Karpas-422 (cell line): Measurements from ENCODE around the gene LNPEP. TPM values are rescaled to one million over a fixed set of nuclear protein-coding genes. Genes with fewer than 3 reads are reported as not detected.

Source experiments
- DNase-seq: peaks from one replicate; pipeline ENCODE4 v3.0.0-alpha.2; 2015
- H2AFZ ChIP-seq: fragments of 200-600 bp; sonication (generic); 2 replicates; pipeline ENCODE4 v1.6.1; 2014; ENCODE audit warnings: antibody characterized with exemption, low read length, mixed read lengths
- H3K27ac ChIP-seq: fragments of 200-600 bp; sonication (generic); 2 replicates; pipeline ENCODE4 v1.5.1; 2014; ENCODE audit warnings: mild to moderate bottlenecking, low read length, moderate library complexity
- H3K27me3 ChIP-seq: fragments of 200-600 bp; sonication (generic); 2 replicates; pipeline ENCODE4 v1.6.1; 2014; ENCODE audit warnings: low read length, mixed read lengths
- H3K36me3 ChIP-seq: fragments of 200-600 bp; sonication (generic); 2 replicates; pipeline ENCODE4 v1.6.1; 2014; ENCODE audit warnings: low read length, mixed read lengths; ENCODE audit not compliant: insufficient read depth
- H3K4me1 ChIP-seq: fragments of 200-600 bp; sonication (generic); 2 replicates; pipeline ENCODE4 v1.6.1; 2014; ENCODE audit warnings: mild to moderate bottlenecking, low read length, mixed read lengths
- H3K4me2 ChIP-seq: fragments of 200-600 bp; sonication (generic); 2 replicates; pipeline ENCODE4 v1.6.1; 2014; ENCODE audit warnings: low read length, low read depth, mild to moderate bottlenecking; ENCODE audit not compliant: poor library complexity, severe bottlenecking
- H3K4me3 ChIP-seq: fragments of 200-600 bp; sonication (generic); 2 replicates; pipeline ENCODE4 v1.5.1; 2014; ENCODE audit warnings: mild to moderate bottlenecking, antibody characterized with exemption, low read length, mixed read lengths
- H3K79me2 ChIP-seq: fragments of 200-600 bp; sonication (generic); 2 replicates; pipeline ENCODE4 v1.6.1; 2014; ENCODE audit warnings: mild to moderate bottlenecking, low read length, mixed read lengths
- H3K9ac ChIP-seq: fragments of 200-600 bp; sonication (generic); 2 replicates; pipeline ENCODE4 v1.6.0; 2014; ENCODE audit warnings: low read length
- H3K9me2 ChIP-seq: fragments of 200-600 bp; sonication (generic), shearing (Covaris generic); replicated peaks from 2 replicates; pipeline ENCODE4 v1.6.0; 2014; ENCODE audit warnings: mild to moderate bottlenecking, low read length, moderate library complexity; ENCODE audit not compliant: insufficient read depth
- H3K9me3 ChIP-seq: fragments of 300-700, 200-600 bp; sonication (generic); 2 replicates; pipeline ENCODE4 v1.6.1; 2014; ENCODE audit warnings: low read length, mixed read lengths
- H4K20me1 ChIP-seq: fragments of 200-600 bp; sonication (generic); 2 replicates; pipeline ENCODE4 v1.6.1; 2014; ENCODE audit warnings: mild to moderate bottlenecking, antibody characterized with exemption, low read length, low read depth; ENCODE audit not compliant: insufficient read depth
- total RNA-seq: library from RNA; depleted of rRNA; stranded (reverse); fragments of >200 nt; shearing (Covaris generic); gene quantifications from 2 replicates; pipeline ENCODE4 v1.2.3, GENCODE V29; 2014; ENCODE audit warnings: low replicate concordance

The LNPEP gene
- total RNA-seq, 1 experiment from 2014 or later: 92.3 TPM

GRCh38 chr5:96968614-96969013 lies 32.7 kb downstream of the LNPEP start:
- Histone ChIP-seq H2AFZ (no peak overlapping the region), H4K20me1 (no peaks in the 10 kb centered on the region), H3K4me1 (peaks cover 65% of the 10 kb centered on the region), H3K9me3 (no peaks in the 10 kb centered on the region), H3K9me2 (no peaks in the 10 kb centered on the region), H3K27me3 (no peaks in the 10 kb centered on the region), H3K4me3 (peak overlapping the region; percentile 12; the same call in 1 of the 2 replicates), H3K9ac (peak overlapping the region; percentile 31), H3K36me3 (no peaks in the 10 kb centered on the region), H3K4me2 (peak overlapping the region; percentile 49), H3K79me2 (peaks cover 97% of the 10 kb centered on the region), H3K27ac (peak overlapping the region; percentile 63)
- no peak for DNase-seq

GRCh38 chr5:96969366-96969765 lies 33.5 kb downstream of the LNPEP start:
- Histone ChIP-seq H3K27ac (peak overlapping the region; percentile 63), H3K9me2 (no peaks in the 10 kb centered on the region), H4K20me1 (no peaks in the 10 kb centered on the region), H3K36me3 (no peaks in the 10 kb centered on the region), H3K4me1 (peaks cover 69% of the 10 kb centered on the region), H3K9ac (peak overlapping the region; percentile 31; the same call in 1 of the 2 replicates), H2AFZ (no peak overlapping the region), H3K9me3 (no peaks in the 10 kb centered on the region), H3K4me2 (peak overlapping the region; percentile 49), H3K27me3 (no peaks in the 10 kb centered on the region), H3K4me3 (no peak overlapping the region), H3K79me2 (peaks cover 98% of the 10 kb centered on the region)
- DNase-seq: no peak

GRCh38 chr5:96972599-96973334 lies 36.9 kb downstream of the LNPEP start:
- Histone ChIP-seq H3K27me3 (no peaks in the 10 kb centered on the region), H3K9me2 (no peaks in the 10 kb centered on the region), H4K20me1 (no peaks in the 10 kb centered on the region), H3K79me2 (peaks cover 99% of the 10 kb centered on the region), H3K4me3 (no peak overlapping the region), H3K27ac (peak overlapping the region; percentile 71), H3K9ac (no peak overlapping the region), H2AFZ (no peak overlapping the region), H3K4me1 (peaks cover 84% of the 10 kb centered on the region), H3K4me2 (peak overlapping the region; percentile 49), H3K36me3 (no peaks in the 10 kb centered on the region), H3K9me3 (no peaks in the 10 kb centered on the region)
- DNase-seq: no peak

GRCh38 chr5:96973532-96974401 lies 37.9 kb downstream of the LNPEP start:
- Histone ChIP-seq H3K4me3 (no peak overlapping the region), H3K9me3 (no peaks in the 10 kb centered on the region), H3K27ac (peak overlapping the region; percentile 71), H3K79me2 (peaks cover 99% of the 10 kb centered on the region), H3K27me3 (no peaks in the 10 kb centered on the region), H3K9ac (no peak overlapping the region; the same call in 1 of the 2 replicates), H3K4me1 (peaks cover 74% of the 10 kb centered on the region), H3K9me2 (no peaks in the 10 kb centered on the region), H4K20me1 (no peaks in the 10 kb centered on the region), H3K4me2 (peak overlapping the region; percentile 49), H3K36me3 (no peaks in the 10 kb centered on the region), H2AFZ (no peak overlapping the region)
- no peak for DNase-seq

GRCh38 chr5:96975656-96976055 lies 39.8 kb downstream of the LNPEP start:
- Histone ChIP-seq H3K4me1 (peaks cover 57% of the 10 kb centered on the region), H3K27me3 (no peaks in the 10 kb centered on the region), H2AFZ (no peak overlapping the region), H4K20me1 (no peaks in the 10 kb centered on the region), H3K27ac (peak overlapping the region; percentile 16; the same call in 1 of the 2 replicates), H3K9ac (no peak overlapping the region), H3K4me2 (no peak overlapping the region), H3K36me3 (peaks cover 14% of the 10 kb centered on the region; the same call in 1 of the 2 replicates), H3K79me2 (peaks cover 97% of the 10 kb centered on the region), H3K9me2 (no peaks in the 10 kb centered on the region), H3K4me3 (no peak overlapping the region), H3K9me3 (no peaks in the 10 kb centered on the region)
- no peak for DNase-seq

- no peaks in the 10 kb centered on the region for H3K9me2 ChIP-seq
- no peak overlapping the region for H3K4me3 ChIP-seq
- H3K9me3 ChIP-seq: no peaks in the 10 kb centered on the region
- H2AFZ ChIP-seq: no peak overlapping the region
- H3K27me3 ChIP-seq: no peaks in the 10 kb centered on the region
- no peak overlapping the region for H3K9ac ChIP-seq
- H3K27ac ChIP-seq: no peak overlapping the region
- H3K4me1 ChIP-seq: peaks cover 42% of the 10 kb centered on the region
- no peak for DNase-seq
- no peak overlapping the region for H3K4me2 ChIP-seq
- no peaks in the 10 kb centered on the region for H4K20me1 ChIP-seq
- H3K79me2 ChIP-seq: peaks cover 94% of the 10 kb centered on the region
- peaks cover 14% of the 10 kb centered on the region; the same call in 1 of the 2 replicates for H3K36me3 ChIP-seq
Measured at GRCh38 chr5:96977228-96977627, 41.3 kb downstream of the LNPEP start.

- Histone ChIP-seq H3K27ac (no peak overlapping the region), H3K9me2 (no peaks in the 10 kb centered on the region), H3K4me3 (no peak overlapping the region), H3K79me2 (peaks cover 86% of the 10 kb centered on the region), H3K27me3 (no peaks in the 10 kb centered on the region), H2AFZ (no peak overlapping the region), H3K9me3 (no peaks in the 10 kb centered on the region), H3K36me3 (peaks cover 14% of the 10 kb centered on the region; the same call in 1 of the 2 replicates), H3K4me1 (peaks cover 25% of the 10 kb centered on the region), H3K9ac (no peak overlapping the region), H4K20me1 (no peaks in the 10 kb centered on the region), H3K4me2 (no peak overlapping the region)
- no peak for DNase-seq
Measured at GRCh38 chr5:96978812-96979449, 43.1 kb downstream of the LNPEP start.
